GM19043 (cell line): ENCODE measurements around the gene PON3.

Experiments used
- ATAC-seq: cut with Tn5 transposase; IDR thresholded peaks from one replicate; pipeline ENCODE4 v1.9.1; 2021; ENCODE audit warnings: low read depth; ENCODE audit not compliant: unreplicated experiment

Gene PON3

GRCh38 chr7:95396136-95397032 is at the start of gene PON3:
TSS of gene PON3 (minus strand) at chr7:95396375. CDS start at chr7:95396350, 25 bp downstream.
- peak; percentile 61 for ATAC-seq

DNA sequence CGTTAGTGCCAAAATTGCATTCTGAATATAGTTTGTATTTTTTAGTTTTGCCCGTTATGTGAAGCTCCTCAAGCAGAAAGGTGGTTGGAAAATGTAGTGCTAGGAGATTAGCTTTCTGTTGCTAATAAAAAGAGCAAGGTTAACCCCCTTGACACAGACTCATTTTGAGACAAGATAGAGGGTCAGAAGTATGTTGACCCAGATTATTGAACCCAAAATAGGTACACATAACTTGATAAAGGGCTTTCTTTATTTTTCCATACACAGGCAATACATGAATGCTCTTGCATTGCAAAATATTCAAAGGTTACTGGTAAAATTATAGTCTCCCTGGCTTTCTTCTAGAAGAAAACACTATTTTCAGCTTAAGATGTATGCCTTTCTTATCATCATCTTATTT is 48.6 kb upstream of the PON3 start:
- ATAC-seq, result no peak

- no peak for ATAC-seq
Observed at GRCh38 chr7:95441042-95441823, 45.1 kb upstream of the PON3 start.

DNA sequence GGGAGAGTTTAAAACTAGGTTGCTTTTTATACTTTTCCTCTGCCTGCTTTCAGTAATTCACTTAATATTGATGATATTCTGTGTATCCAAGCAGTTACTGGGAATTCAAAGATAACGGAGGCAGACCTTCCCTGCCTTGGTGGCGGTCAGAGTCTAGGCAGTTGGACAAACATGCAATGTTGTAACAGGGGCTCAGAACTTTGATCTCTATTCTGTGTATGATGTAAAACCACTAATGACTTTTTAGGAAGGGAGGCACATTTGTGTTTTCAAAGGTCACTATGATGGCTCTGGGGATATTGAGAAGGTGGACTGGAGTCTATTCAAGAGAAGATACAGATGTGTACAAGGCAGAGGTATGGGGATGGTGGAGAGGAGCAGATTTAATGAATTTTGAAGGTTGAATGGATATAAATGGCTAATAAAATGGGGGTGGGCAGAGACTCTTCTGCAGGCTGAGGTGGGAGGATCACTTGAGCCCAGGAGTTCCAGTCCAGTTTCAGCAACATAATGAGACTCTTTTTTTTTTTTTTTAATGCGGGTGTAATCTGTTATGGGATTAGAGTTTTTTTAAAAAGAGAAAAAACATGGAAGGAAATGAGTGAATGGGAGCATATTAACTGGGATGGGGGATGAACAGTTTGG is 44.3 kb upstream of the PON3 start:
- no peak for ATAC-seq

- no peak for ATAC-seq
Observed at GRCh38 chr7:95436407-95436806, 40.2 kb upstream of the PON3 start.

DNA sequence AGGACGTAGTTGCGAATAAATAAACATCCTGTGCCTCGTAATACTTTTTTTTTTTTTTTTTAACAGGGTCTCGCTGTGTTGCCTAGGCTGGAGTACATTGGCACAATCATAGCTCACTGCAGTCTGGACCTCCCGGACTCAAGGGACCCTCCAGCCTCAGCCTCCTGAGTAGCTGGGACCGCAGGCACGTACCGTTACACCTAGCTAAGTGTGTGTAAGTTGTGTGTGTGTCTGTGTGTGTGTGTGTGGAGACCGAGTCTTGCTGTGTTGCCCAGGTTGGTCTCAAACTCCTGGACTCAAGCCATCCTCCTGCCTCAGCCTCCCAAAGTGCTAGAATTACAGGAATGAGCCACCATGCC is 39.2 kb upstream of the PON3 start:
- no peak for ATAC-seq

- ATAC-seq, result peak; percentile 93
Observed at GRCh38 chr7:95434557-95435421, 38.6 kb upstream of the PON3 start, which contains the start of gene PON2. TSS of gene PON2 (minus strand) at chr7:95435028. CDS start at chr7:95434951, 77 bp downstream.

GRCh38 chr7:95433952-95434556 is 37.9 kb upstream of the PON3 start:
- no peak for ATAC-seq

GRCh38 chr7:95433129-95433528 is 37.0 kb upstream of the PON3 start:
- no peak for ATAC-seq

DNA sequence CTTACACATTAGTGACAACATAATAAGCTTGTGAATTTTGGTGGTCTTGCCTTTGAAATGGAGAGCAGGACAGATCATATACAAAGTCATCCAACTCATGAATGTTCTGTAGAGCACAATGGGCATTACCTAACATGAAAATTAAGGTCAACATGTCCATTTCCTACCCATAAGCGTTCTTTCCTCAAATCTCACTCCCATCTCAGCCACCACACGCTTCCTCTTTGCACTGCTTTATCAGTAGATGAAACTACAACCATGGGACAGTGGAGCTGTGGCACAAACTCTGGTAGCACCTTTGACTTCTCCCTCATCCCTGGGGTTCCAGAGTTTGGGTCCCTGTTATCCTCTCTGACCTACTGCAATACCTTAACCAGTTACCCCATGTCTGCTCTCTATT is 36.4 kb upstream of the PON3 start:
- ATAC-seq, result no peak

DNA sequence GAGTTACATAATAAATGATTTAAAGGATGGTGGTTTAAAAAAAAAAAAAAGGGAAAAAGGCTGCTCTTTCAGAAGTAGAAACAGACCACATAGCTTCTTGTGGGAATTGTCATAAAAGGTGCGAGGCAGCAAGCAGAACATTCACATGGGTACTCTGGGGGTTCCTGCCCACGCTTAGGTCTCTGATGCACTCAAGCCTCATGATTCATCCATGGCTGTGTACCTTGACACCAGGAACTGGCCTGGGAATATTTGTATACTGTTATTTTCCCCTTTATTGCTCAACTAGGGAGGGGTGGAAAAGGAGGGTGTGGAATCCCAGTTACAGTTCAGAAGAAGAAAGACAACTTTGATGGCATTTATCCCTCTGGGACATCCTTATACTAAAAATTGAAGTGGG is 34.7 kb upstream of the PON3 start:
- ATAC-seq, result no peak

GRCh38 chr7:95429241-95429990 is 33.2 kb upstream of the PON3 start:
- no peak for ATAC-seq

DNA sequence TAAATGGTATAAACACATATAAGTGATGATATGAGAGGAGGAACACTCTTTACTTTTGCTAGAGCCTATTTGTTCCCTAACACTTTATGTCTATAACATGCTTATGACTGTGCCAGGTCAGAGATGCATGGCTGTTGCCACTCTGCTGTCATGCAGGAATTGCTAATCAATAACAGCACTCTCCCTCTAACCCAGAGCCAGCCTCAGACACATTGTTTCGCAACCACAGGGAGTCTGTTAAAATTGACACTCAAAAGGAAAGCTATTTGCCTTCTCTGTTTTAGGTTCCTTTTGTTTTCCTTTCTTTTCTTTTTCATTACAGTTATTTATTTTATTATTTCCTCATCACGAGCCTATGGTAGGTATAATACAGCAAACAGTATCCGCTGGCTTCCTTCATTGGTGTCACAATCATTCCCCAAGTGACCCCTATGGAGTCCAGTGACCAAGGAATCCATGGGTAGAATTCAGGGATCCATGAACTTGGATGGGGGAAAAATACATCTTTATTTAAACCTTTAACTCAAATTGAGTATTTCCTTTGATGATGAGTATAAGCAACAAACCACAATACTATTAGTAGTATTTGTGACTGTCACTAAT is 31.8 kb upstream of the PON3 start:
- no peak for ATAC-seq

DNA sequence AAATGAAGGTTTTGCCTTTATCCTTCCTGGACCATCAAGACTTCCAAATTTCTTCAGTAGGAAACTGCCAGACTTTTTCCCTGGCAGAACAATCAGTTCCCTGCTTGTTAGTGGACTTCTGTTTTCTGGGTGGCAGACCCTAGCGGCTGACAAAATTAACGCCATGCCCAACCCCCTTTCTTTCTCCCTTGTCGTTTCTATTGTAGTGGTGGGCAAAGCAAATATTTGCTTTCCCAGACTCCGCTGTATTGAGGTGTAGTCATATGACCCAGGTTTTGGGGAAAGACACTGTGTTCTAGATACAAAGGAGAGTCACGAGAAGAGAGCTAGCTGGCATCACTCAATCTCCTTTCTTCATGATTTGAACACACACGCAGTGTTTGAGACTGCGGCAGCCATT is 31.0 kb upstream of the PON3 start:
- ATAC-seq, result no peak

DNA sequence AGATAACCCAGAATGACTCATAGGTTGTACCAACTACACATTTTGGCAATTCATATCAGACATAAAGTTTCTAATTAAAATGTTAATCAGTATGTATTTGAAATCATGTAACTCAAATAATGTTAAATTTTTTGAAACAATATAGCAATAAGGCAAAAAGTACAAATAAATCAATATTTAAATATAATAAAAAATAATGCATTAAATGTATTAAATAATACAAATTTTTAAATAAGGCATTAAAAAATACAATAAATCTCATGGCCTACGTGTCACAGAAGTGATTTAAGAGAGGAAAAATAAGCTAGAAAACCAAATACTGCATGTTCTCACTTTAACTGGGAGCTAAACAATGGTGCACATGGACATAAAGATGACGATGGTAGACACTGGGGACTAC is 29.5 kb upstream of the PON3 start:
- no peak for ATAC-seq

- no peak for ATAC-seq
Observed at GRCh38 chr7:95424716-95425115, 28.5 kb upstream of the PON3 start.

DNA sequence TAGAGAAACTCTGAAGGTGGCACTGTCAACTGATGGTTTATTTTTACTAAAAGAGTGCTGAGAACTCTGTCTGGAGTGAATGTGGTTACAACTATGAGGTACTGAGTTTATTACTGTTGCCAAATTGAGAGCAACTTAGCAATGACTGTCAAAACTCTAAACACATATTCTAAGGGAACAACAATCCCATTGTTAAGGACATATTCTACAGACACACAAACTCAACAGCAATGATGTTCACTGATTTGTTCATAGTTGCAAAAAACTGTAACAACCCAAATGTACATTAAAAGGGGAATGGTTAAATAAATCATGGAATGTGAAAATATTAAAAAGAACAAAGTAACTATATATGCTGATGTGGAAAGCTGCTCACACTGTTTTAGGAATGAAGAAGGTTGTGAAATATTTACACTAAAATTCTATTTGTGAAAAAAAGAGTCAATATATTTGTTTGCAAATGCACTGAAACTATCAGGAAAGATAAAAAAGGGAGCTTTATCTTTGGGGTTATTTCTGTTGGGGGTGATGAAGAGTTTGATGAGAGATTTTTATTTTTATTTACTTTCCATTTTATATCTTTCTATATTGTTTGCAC is 25.8 kb upstream of the PON3 start:
- no peak for ATAC-seq
